T-helper 1 cell (primary cell): Measurements from ENCODE around the gene ICE2.
"Not testable (repeated sequence)": the region's sequence is repeated elsewhere in the genome, so short reads cannot be mapped to it uniquely, and the experiment has no call there.

Experiments
- DNase-seq, 5 donors: peaks; one replicate each; pipeline ENCODE4 v3.0.0-alpha.2; 2012 to 2020

ICE2 gene

DNA sequence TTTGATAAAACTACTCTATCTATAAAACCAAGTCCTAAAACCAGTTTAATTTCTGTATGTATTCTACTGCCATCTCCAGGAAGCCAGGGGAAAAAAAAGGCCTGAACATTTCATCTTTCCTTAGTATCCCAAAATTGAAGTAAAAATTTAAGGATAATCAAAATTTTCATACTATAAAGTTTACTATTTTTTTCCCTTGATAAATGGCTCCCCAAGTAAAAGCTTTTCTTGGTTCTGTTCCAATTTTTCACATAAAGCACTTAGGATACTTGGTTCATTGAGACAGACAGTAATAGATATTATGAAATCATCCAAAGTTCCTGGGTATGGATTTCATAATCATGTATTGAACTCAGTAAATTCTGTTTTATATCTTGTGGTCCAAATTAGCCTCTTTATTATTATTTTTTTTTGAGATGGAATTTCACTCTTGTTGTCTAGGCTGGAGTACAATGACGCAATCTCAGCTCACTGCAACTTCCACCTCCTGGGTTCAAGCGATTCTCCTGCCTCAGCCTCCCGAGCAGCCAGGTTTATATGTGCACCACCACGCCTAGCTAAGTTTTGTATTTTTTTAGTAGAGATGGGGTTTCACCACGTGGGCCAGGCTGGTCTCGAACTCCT is 34.5 kb downstream of the ICE2 start:
- DNase-seq = no peak

DNA sequence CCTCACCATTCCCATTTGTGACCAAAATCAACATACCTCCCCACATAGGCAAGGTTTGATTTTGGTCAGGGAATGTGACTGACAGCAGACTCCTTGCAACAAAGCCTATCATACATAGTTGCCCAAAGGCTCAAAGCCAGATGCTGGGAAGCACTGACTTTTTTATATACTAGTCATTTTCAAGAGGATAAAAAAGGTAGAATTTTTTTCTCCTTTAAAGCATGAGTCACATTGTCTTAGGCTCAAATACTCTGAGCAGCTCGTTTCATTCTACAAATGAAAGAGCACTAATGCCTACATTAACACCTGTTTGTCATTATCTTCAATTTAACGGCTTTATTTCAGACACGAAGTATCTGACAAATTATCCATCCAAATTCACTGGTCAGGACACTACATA is 36.2 kb downstream of the ICE2 start:
- DNase-seq = no peak

- DNase-seq = no peak
Observed at GRCh38 chr15:60442031-60442650, 36.8 kb downstream of the ICE2 start.

DNA sequence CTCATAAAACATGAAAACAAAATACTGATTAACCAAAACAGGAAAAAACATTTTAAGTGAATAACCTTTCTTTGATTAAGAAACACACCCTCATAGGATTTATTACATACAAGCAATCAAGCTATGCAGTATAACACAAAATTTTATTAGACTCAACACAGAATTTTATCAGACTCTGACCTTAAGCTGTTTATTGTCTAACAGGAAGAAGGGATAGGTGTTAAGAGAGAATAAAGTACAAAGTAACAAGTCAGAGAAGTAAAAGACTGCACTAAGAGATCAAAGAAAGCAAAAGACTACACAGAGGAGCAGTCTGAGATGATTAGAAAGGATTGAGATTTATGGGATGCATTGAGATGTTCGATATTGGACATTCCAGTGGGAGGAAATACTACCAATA is 37.6 kb downstream of the ICE2 start:
- no peak for DNase-seq

GRCh38 chr15:60438646-60439045 is 40.3 kb downstream of the ICE2 start:
- DNase-seq = no peak

DNA sequence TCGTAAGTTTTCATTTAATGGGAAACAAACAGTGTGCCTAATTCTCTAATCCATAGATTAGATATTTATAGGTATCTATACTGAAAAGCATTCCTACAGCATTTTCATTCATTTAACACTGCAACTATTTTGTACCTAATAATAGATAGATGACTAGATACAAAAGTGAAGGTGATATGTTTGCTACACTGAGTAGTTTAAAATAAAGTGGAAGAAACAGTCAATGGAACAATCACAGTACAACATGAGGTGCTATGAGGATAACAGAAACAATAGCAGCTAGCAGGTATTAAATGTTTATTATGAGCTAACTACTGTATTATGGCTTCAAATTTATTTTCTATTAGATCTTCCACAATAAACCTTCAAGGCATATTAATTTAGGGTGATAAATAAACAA is 50.0 kb downstream of the ICE2 start:
- no peak for DNase-seq

DNA sequence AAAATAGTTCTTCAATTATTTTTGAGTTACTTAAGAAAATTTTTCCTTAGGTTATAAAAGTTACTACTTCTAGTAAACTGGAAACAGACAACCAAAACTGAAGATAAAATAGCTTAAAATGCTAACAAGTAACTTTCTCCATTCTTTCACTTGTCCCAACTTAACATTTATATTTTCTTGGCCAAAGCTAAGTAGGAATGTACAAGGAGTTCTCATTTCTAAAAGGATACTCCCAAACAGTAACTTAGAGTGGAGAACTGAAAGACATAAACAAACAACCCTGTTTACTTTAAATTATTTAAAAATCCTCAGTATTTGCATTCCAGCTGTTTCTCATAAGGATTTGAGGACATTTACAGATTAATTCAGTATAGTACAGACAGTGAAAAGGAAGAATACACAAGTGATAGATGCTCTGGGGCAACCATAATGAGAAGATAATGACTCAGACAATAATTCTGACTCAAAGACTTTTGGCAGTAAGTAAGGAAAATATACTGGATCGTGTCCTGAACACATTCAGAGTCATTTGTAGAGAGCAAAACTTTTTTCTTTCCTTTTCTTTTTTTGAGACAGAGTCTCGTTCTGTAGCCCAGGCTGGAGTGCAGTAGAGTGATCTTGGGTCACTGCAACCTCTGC is 52.0 kb downstream of the ICE2 start:
- DNase-seq = no peak

DNA sequence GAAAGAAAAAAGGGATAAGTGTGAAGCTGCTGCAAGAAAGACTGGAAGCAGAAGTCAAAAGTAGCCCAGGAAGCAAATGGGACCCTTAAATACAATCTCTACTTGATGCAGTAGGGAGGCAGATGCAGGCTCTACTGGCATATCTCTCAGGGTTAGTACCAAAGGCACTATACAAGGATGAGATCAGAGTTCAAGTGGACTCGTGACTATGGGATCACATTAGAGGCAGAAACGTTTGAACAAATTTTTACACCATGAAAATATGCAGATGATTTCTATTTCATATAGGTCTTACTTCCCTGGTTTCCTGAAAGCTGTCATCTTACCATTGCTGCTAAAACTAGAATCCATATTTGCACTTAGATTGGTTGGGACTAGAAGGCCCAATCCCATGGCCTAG is 53.5 kb downstream of the ICE2 start:
- DNase-seq = no peak

GRCh38 chr15:60424006-60424405 is 54.9 kb downstream of the ICE2 start:
- no peak for DNase-seq

GRCh38 chr15:60423537-60423936 is 55.4 kb downstream of the ICE2 start:
- DNase-seq = peak in 1 of 5 donors; percentile 14

DNA sequence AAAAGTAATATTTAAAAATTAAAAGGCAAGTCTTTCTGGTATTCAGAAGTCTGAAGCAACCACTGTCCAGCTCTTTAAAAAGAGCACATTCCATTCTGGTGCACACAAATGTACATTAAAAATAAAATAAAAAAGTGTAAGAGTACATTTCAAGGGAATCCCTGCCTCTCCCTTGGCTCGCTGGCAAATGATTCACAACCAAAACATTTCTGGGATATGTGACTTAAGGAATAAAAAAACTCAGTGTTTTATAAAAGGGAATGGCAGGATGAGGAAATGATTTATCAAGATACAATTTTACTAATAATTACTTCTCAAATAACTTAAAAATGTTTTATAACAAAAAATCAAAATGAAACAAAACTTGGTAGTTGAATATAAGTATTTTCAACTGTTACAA is 57.4 kb downstream of the ICE2 start:
- DNase-seq = no peak

- no peak for DNase-seq
Observed at GRCh38 chr15:60420203-60420716, 58.7 kb downstream of the ICE2 start.

- no peak for DNase-seq
Observed at GRCh38 chr15:60419753-60420152, 59.2 kb downstream of the ICE2 start.

- DNase-seq = no peak
Observed at GRCh38 chr15:60418096-60418495, 60.8 kb downstream of the ICE2 start.

GRCh38 chr15:60417112-60417511 is 61.8 kb downstream of the ICE2 start:
- DNase-seq = no peak

GRCh38 chr15:60416484-60416883 is 62.5 kb downstream of the ICE2 start:
- DNase-seq = no peak

DNA sequence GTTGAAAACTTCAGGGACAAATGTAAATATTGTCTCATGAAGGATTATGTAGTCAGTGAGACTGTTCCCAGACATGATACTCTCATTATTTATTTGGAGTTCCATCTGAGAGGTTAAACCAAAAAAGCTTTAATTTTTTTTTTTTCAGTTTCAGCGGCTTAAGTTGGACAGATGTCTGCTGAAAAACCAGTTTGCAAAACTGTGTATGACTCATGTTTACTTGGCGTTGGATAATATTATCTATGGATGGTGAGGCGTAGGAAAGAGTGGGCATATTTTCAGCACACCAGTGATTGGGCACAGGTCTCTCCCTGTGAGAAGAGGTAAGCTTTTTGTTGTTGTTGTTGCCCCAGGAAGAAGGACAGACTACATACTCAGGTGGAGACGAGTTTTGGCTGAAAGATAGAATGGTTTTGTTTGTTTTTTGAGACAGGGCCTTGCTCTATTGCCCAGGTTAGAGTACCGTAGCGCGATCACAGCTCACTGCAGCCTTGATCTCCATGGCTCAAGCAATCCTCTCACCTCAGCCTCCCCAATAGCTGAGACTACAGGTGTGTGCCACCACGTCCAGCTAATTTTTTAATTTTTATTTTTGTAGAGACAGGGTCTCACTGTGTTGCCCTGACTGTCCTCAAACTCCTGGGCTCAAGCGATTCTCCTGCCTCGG is 64.8 kb downstream of the ICE2 start:
- DNase-seq = no peak

DNA sequence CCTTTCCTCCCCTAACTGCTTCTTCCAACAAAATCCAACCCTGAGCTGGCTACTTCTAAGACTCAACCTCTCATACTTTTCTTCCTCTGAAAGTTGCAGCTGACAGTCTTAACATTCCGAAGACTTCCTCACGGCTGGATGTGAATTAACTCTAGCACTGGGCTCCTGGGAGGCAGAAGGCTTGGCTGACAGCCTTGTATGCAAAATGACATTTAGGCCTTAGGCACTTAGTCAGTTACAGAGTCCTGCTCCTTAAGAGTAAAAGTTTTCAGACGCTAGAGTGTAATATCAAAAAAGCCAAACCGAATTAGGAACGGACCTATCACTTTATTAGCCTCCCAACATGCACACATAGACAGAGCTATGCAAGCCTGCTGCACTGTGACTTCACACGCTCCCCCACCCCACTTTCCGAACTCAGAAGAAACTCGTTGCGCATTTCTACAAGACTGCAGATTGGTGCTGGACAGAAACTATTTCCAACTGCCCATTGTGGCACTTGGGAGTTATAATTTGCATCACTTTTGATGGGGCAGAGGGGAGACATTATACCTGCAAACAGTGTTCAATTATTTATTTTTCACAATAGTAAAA is 65.6 kb downstream of the ICE2 start:
- no peak for DNase-seq

DNA sequence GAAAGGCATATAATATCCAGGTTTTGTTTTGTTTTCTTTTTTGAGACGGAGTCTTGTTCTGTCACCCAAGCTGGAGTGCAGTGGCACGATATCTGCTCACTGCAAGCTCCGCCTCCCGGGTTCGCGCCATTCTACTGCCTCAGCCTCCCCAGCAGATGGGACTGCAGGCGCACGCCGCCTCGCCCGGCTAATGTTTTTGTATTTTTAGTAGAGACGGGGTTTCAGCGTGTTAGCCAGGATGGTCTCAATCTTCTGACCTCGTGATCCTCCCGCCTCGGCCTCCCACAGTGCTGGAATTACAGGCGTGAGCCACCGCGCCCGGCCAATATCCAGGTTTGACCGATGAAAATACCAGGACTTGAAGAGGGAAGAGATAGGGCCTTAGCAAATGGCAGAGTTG is 66.1 kb downstream of the ICE2 start:
- DNase-seq = not testable (repeated sequence)

- no peak for DNase-seq
Observed at GRCh38 chr15:60411774-60412425, 67.0 kb downstream of the ICE2 start.

GRCh38 chr15:60410350-60410749 is 68.6 kb downstream of the ICE2 start:
- DNase-seq = not testable (repeated sequence)

GRCh38 chr15:60408463-60408981 is 70.4 kb downstream of the ICE2 start:
- peak in 1 of 5 donors; percentile 70 for DNase-seq
